OCI-LY1 (cell line): ENCODE results near the gene SP110.
"Not testable (repeated sequence)": the region's sequence is repeated elsewhere in the genome, so short reads cannot be mapped to it uniquely, and the experiment has no call there.

Experiments
- EZH2 ChIP-seq: fragments of 200-600 bp; sonication (generic), shearing (Covaris generic); IDR thresholded peaks from 2 replicates; pipeline ENCODE4 v1.8.0; 2017; ENCODE audit warnings: borderline replicate concordance, mixed run types, mild to moderate bottlenecking, antibody characterized with exemption, low read length, moderate library complexity, mixed read lengths
- TF ChIP-seq, protein P1 (sequence below): fragments of 200-600 bp; sonication (generic), shearing (Covaris generic); IDR thresholded peaks from 2 replicates; pipeline ENCODE4 v1.5.1; 2017; ENCODE audit warnings: mild to moderate bottlenecking, antibody characterized with exemption, low read length, moderate library complexity, mixed read lengths

DNA sequence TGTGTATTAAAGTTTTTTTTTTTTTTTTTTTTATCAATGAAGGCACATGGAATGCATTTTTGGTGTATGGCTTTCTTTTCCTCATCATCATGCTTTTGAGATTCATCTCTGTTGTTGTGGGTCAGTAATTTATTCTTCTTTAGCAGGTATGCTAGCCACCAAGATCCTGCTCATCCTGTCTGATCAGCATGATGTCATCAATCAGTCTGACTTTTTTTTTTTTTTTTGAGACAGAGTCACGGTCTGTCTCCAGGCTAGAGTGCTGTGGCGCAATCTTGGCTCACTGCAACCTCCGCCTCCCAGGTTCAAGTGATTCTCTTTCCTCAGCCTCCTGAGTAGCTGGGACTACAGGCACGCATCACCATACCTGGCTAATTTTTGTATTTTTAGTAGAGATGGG lies 3.0 kb upstream of the SP110 start:
- TF ChIP-seq, protein P1, sequence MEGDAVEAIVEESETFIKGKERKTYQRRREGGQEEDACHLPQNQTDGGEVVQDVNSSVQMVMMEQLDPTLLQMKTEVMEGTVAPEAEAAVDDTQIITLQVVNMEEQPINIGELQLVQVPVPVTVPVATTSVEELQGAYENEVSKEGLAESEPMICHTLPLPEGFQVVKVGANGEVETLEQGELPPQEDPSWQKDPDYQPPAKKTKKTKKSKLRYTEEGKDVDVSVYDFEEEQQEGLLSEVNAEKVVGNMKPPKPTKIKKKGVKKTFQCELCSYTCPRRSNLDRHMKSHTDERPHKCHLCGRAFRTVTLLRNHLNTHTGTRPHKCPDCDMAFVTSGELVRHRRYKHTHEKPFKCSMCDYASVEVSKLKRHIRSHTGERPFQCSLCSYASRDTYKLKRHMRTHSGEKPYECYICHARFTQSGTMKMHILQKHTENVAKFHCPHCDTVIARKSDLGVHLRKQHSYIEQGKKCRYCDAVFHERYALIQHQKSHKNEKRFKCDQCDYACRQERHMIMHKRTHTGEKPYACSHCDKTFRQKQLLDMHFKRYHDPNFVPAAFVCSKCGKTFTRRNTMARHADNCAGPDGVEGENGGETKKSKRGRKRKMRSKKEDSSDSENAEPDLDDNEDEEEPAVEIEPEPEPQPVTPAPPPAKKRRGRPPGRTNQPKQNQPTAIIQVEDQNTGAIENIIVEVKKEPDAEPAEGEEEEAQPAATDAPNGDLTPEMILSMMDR: not testable (repeated sequence)
- not testable (repeated sequence) for TF ChIP-seq EZH2
